ENCODE results near the gene C1orf115. TPM values are rescaled to one million over a fixed set of nuclear protein-coding genes. Genes with fewer than 3 reads are reported as not detected.

The C1orf115 gene
- total and polyA plus RNA-seq, 2 of the 4 experiments (the other 2 are of a cell fraction), result 0.07 to 0.18 TPM

GRCh38 chr1:220655961-220656740 is 34.0 kb upstream of the C1orf115 start:
- Histone ChIP-seq H2BK20ac (ENCODE audit: low read depth, low read length) (no peak overlapping the region), H3K79me1 (ENCODE audit: low read depth in 1 of 2, low read length in 2 of 2) (no peaks in the 10 kb centered on the region), H2BK120ac (ENCODE audit: low read depth, low read length) (no peak overlapping the region), H3K23ac (ENCODE audit: low read depth, low read length) (no peak overlapping the region), H2AK9ac (replicated peaks; ENCODE audit: low read depth, low read length, poor library complexity) (no peak overlapping the region), H2BK15ac (ENCODE audit: low read depth, low read length) (no peak overlapping the region), H3K4me2 (ENCODE audit: low read depth, low read length) (no peak overlapping the region), H3K27me3 (ENCODE audit: control insufficient read depth, insufficient read depth, low read length) (peaks cover 2% of the 10 kb centered on the region), H2BK5ac (ENCODE audit: low read depth, low read length, poor library complexity, severe bottlenecking) (no peak overlapping the region), H4K8ac (ENCODE audit: low read depth in 2 of 2, low read length in 2 of 2) (no peak overlapping the region), H4K5ac (ENCODE audit: low read depth, low read length) (no peak overlapping the region), H4K91ac (ENCODE audit: insufficient read depth, low read depth, low read length) (no peak overlapping the region), H3K18ac (ENCODE audit: low read depth, low read length) (no peak overlapping the region), H3K9me3 (ENCODE audit: control insufficient read depth, insufficient read depth, low read length) (no peaks in the 10 kb centered on the region), H2AFZ (replicated peaks; ENCODE audit: low read length, poor library complexity) (no peak overlapping the region), H3K4me1 (ENCODE audit: control insufficient read depth, insufficient read depth, low read length) (no peaks in the 10 kb centered on the region), H3K36me3 (ENCODE audit: control insufficient read depth, insufficient read depth, low read length) (no peaks in the 10 kb centered on the region), H3K56ac (ENCODE audit: extremely low read depth, insufficient read depth, low read length) (no peak overlapping the region), H3K4ac (ENCODE audit: low read depth, low read length) (no peak overlapping the region), H3K14ac (replicated peaks; ENCODE audit: low read depth, low read length) (no peak overlapping the region), H4K20me1 (ENCODE audit: insufficient read depth, low read length) (no peaks in the 10 kb centered on the region), H3K9me1 (ENCODE audit: insufficient read depth, low read length) (no peaks in the 10 kb centered on the region), H3K4me3 (ENCODE audit: insufficient read depth, low read depth, low read length) (no peak overlapping the region), H3K27ac (ENCODE audit: insufficient read depth, low read length) (no peak overlapping the region), H3K9ac (ENCODE audit: low read depth, low read length) (no peak overlapping the region), H2AK5ac (ENCODE audit: low read depth, low read length) (no peak overlapping the region)
- dilution Hi-C loops (cut with HindIII; ENCODE audit: low sequenced_read_pairs, unreplicated experiment) (no loop called here), in situ Hi-C loops (cut with MboI; ENCODE audit: low sequenced_read_pairs) (no loop called here), intact Hi-C loops (cut with micrococcal nuclease) (no loop called here)
- CTCF ChIA-PET, result no interaction called here
- DNase-seq, result no peak
- POLR2A ChIA-PET (ENCODE audit: unreplicated experiment), result no interaction called here
- no peak for ATAC-seq (ENCODE audit: low read depth)
- BruUV-seq (replicated peaks), result no TSS peak
- TF ChIP-seq MAZ (IDR thresholded peaks at IDR 0.05; ENCODE audit: borderline replicate concordance, low read depth, low read length), result no peak
- no peak for TF ChIP-seq MXI1 (IDR thresholded peaks at IDR 0.05; ENCODE audit: borderline replicate concordance, low read depth, low read length)
- TF ChIP-seq POLR2A (IDR thresholded peaks at IDR 0.05; ENCODE audit: low read depth, low read length), result no peak
